HG03575 (cell line): Measurements from ENCODE around the gene RNF146.
A peak's percentile ranks its signal among the peaks of the same experiment; 100 is the strongest.
"Not testable (repeated sequence)": the region's sequence is repeated elsewhere in the genome, so short reads cannot be mapped to it uniquely, and the experiment has no call there.

Source experiments
- ATAC-seq: cut with Tn5 transposase; IDR thresholded peaks from one replicate; pipeline ENCODE4 v1.9.1; 2021; ENCODE audit not compliant: unreplicated experiment, insufficient number of reproducible peaks, low FRiP score; ENCODE audit errors: extremely low read depth

Gene RNF146

GRCh38 chr6:127266178-127266891 lies at the start of gene RNF146:
RNF146 (plus strand) TSS chr6:127266864; CDS start chr6:127280339, 13,475 bp downstream.
- peak; percentile 79 for ATAC-seq

GRCh38 chr6:127219869-127220268 lies 46.8 kb upstream of the RNF146 start:
- no peak for ATAC-seq

- no peak for ATAC-seq
These were observed 45.5 kb upstream of the RNF146 start for GRCh38 chr6:127221201-127221600.

DNA sequence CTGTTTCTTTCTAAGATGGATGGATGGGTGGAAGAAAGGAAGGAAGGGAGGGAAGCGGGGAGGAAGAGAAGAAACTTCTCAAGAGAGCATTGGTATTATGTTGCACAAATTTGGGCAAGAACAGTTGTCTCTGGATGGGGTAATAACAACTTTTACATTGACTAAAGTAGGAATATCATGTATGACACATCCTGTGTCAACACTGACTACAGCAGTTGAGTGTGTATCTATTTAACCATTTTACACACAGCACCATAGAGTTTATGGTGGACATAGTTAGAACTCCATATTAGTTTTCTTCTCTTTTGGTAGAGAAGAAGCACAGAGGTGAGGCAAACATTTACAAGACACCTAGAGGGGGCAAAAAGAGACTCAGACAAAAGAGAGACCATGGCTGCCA lies 44.2 kb upstream of the RNF146 start:
- ATAC-seq = no peak

GRCh38 chr6:127225497-127225896 lies 41.2 kb upstream of the RNF146 start:
- no peak for ATAC-seq

DNA sequence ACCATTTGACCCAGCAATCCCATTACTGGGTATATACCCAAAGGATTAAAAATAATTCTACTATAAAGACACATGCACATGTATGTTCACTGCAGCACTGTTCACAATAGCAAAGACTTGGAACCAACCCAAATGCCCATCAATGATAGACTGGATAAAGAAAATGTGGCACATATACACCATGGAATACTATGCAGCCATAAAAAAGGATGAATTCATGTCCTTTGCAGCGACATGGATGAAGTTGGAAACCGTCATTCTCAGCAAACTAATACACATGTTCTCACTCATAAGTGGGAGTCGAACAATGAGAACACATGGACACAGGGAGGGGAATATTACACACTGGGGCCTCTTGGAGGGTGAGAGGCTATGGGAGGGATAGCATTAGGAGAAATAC lies 32.8 kb upstream of the RNF146 start:
- ATAC-seq = not testable (repeated sequence)

DNA sequence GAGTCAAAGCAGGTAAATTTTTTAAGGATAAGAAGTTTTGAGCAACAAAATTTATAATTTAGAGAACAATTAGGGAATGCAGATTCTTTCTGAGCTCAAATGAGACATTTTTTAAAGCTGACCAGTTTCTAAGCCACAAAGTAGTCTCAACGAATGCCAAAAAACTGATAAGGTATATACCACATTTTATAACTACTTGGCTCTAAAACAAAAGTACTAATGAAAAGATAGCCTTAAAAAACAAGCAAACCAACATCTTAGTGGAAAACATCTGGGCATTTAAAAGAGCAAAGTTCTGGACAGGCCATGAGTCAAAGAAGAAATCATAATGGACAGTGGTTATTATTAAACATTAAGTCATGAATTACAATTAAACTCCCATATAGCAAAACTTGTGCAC lies 23.2 kb upstream of the RNF146 start:
- ATAC-seq = no peak

- ATAC-seq = no peak
These were observed 19.3 kb upstream of the RNF146 start for GRCh38 chr6:127247114-127248096.

DNA sequence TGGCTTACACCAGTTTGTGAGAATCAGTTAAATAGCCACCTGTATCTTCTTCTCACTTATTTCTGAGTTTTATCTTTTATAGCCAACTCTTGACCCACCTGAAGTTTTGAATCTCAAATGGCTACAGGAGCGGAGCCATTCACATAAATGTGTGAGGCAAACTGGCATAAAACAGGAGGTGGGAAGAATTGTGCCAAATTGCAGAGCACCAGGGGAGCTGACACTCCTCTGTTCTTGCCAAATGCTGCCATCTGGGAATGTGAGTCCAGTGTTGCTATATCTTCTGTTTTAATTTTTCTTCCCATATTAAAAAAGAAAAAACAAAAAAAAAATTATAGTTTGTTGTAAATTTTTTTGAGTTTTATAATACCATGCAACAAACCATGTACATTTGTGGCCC lies 17.0 kb upstream of the RNF146 start:
- no peak for ATAC-seq

DNA sequence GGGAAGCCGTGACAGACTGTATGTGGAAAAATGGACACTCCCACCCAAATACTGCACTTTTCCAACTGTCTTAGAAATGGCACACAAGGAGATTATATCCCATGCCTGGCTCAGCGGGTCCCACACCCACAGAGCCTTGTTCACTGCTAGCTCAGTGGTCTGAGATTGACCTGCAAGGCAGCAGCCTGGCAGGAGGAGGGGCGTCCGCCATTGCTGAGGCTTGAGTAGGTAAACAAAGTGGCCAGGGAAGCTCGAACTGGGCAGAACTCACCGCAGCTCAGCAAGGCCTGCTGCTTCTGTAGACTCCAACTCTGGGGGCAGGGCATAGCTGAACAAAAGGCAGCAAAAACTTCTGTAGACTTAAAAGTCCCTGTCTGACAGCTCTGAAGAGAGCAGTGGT lies 11.4 kb upstream of the RNF146 start:
- no peak for ATAC-seq

GRCh38 chr6:127262896-127263295 lies 3.8 kb upstream of the RNF146 start:
- no peak for ATAC-seq

GRCh38 chr6:127263481-127263880 lies 3.2 kb upstream of the RNF146 start:
- no peak for ATAC-seq

GRCh38 chr6:127266892-127267645 lies 405 bp downstream of the RNF146 start:
- peak; percentile 30 for ATAC-seq

DNA sequence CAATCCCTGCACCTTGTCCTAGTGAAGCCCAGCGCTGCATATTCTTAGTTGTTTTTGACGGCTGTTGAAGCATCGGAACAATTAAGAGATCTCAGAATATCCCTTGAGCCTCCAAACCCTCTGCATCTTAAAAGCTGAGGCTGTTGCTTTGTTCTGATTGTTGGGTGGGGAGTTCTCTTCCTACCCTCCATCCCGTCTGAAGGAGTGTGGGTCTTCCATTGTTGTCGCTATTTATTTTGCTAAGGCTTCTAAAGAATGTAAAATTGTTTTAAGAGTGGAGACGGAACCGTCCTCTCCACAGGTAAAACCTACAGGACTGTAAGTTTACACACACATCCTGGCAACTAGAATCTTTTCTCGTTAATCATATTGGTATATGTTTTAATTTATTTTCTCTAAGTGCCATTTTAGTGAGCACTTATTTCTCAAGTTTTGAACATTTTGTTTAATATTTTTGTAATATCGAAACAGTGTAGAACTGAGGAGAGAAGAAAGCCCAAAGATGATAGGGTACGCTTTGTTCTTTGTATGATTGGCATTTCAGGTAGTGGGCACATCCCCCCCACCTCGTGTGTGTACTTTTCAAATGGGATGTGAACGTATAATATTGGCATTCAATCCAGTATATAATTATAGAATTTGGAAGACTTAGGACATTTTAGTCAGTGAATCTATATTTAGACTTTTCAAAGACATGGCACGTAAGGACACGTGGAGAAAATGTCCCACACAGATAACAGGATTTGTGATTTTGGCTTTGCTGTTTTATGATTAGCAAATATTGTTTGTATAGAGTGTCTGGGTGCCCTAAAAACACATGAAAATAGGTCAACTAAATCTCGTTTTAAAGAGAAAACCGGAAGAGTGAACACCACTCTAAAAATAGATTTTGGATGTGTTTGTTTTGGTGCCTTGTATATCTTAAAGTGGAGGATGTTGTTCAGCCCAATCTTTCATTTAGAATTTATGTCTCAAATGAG lies 1.3 kb downstream of the RNF146 start:
- peak; percentile 0 for ATAC-seq

GRCh38 chr6:127272576-127272975 lies 5.9 kb downstream of the RNF146 start:
- ATAC-seq = no peak

DNA sequence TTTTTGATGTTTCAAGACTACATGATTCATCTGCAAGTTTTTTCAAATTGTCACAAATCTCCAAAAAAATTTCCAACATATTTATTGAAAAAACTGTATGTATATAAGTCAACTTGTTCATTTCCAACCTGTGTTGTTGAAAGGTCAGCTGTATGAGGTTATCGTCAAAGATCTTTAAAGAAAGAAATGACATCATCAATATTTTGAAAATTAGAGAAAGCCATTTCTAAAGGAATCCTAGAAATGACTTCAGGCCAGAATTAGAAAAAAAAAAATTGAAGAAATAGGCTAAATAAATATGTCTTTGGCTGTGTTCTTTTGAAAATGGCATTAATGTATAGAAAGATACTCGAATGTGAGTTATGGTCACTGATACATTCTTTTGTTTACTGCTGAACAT lies 6.8 kb downstream of the RNF146 start:
- ATAC-seq = no peak

GRCh38 chr6:127276331-127276730 lies 9.7 kb downstream of the RNF146 start:
- ATAC-seq = no peak
